Immature natural killer cell (primary cell): Measurements from ENCODE around the gene PPM1H. TPM values are rescaled to one million over a fixed set of nuclear protein-coding genes. Genes with fewer than 3 reads are reported as not detected.
"Not testable (repeated sequence)": the region's sequence is repeated elsewhere in the genome, so short reads cannot be mapped to it uniquely, and the experiment has no call there.

Source experiments
- DNase-seq, 3 donors: peaks; one replicate each; pipeline ENCODE4 v3.0.0; 2022; ENCODE audit warnings: mixed read lengths in 1 of 3
- H3K27ac Mint-ChIP-seq, 6 donors: one replicate each; pipeline ENCODE4 v1.8.0; 2020; ENCODE audit warnings: mixed read lengths in 6 of 6, mild to moderate bottlenecking in 5 of 6, inconsistent platforms in 4 of 6, moderate library complexity in 3 of 6
- H3K27me3 Mint-ChIP-seq, 3 donors: one replicate each; pipeline ENCODE4 v1.8.0; 2020 to 2021; ENCODE audit warnings: low read depth in 3 of 3, mild to moderate bottlenecking in 3 of 3, mixed read lengths in 3 of 3, moderate library complexity in 3 of 3, inconsistent platforms in 1 of 3
- H3K36me3 Mint-ChIP-seq, 3 donors: one replicate each; pipeline ENCODE4 v1.8.0; 2020; ENCODE audit warnings: mixed read lengths in 3 of 3, inconsistent platforms in 2 of 3, mild to moderate bottlenecking in 2 of 3
- H3K4me1 Mint-ChIP-seq, 2 donors: one replicate each; pipeline ENCODE4 v1.8.0; 2020; ENCODE audit warnings: inconsistent platforms in 2 of 2, mild to moderate bottlenecking in 2 of 2, mixed read lengths in 2 of 2, moderate library complexity in 1 of 2
- H3K4me3 Mint-ChIP-seq, 5 donors: one replicate each; pipeline ENCODE4 v1.8.0; 2020; ENCODE audit warnings: mild to moderate bottlenecking in 5 of 5, mixed read lengths in 5 of 5, inconsistent platforms in 3 of 5, moderate library complexity in 3 of 5
- H3K9me3 Mint-ChIP-seq, 6 donors: one replicate each; pipeline ENCODE4 v1.8.0; 2020; ENCODE audit warnings: mild to moderate bottlenecking in 6 of 6, mixed read lengths in 6 of 6, inconsistent platforms in 4 of 6, moderate library complexity in 3 of 6
- polyA plus RNA-seq, 3 donors: library from polyadenylated mRNA; unstranded; fragments of 300-500 nt; fragmentation: Illumina TruSeq; gene quantifications; one replicate each; pipeline ENCODE4 v1.2.3, GENCODE V29; 2021

Gene PPM1H
- polyA plus RNA-seq, 3 donors from 2014 or later: 0.50 TPM; not detected in 2

GRCh38 chr12:62963486-62964041, 28.6 kb upstream of the PPM1H start:
- Mint-ChIP-seq H3K4me3 (no peak overlapping the region), H3K36me3 (no peaks in the 10 kb centered on the region), H3K27me3 (peaks cover 0 to 3% (median 0%) of the 10 kb centered on the region in 3 donors), H3K4me1 (no peaks in the 10 kb centered on the region), H3K9me3 (peaks cover 0 to 12% (median 0%) of the 10 kb centered on the region in 6 donors), H3K27ac (no peak overlapping the region)
- DNase-seq: no peak

- H3K4me1 Mint-ChIP-seq: no peaks in the 10 kb centered on the region
- peaks cover 0 to 10% (median 0%) of the 10 kb centered on the region in 6 donors for H3K9me3 Mint-ChIP-seq
- no peaks in the 10 kb centered on the region for H3K36me3 Mint-ChIP-seq
- DNase-seq: no peak
- H3K4me3 Mint-ChIP-seq: no peak overlapping the region
- H3K27me3 Mint-ChIP-seq: peaks cover 0 to 6% (median 0%) of the 10 kb centered on the region in 3 donors
- H3K27ac Mint-ChIP-seq: no peak overlapping the region
These were observed 25.4 kb upstream of the PPM1H start for GRCh38 chr12:62960324-62960723.

GRCh38 chr12:62959745-62960144, 24.8 kb upstream of the PPM1H start:
- Mint-ChIP-seq H3K36me3 (no peaks in the 10 kb centered on the region), H3K4me3 (no peak overlapping the region), H3K9me3 (peaks cover 0 to 8% (median 0%) of the 10 kb centered on the region in 6 donors), H3K4me1 (no peaks in the 10 kb centered on the region), H3K27ac (no peak overlapping the region), H3K27me3 (peaks cover 0 to 4% (median 0%) of the 10 kb centered on the region in 3 donors)
- DNase-seq: no peak

- Mint-ChIP-seq H3K9me3 (no peaks in the 10 kb centered on the region), H3K27ac (no peak overlapping the region), H3K36me3 (no peaks in the 10 kb centered on the region), H3K27me3 (peaks cover 0 to 4% (median 0%) of the 10 kb centered on the region in 3 donors), H3K4me3 (no peak overlapping the region), H3K4me1 (no peaks in the 10 kb centered on the region)
- no peak for DNase-seq
These were observed 22.4 kb upstream of the PPM1H start for GRCh38 chr12:62957233-62957953.

- Mint-ChIP-seq H3K4me1 (no peaks in the 10 kb centered on the region), H3K9me3 (peaks cover 0 to under 1% (median 0%) of the 10 kb centered on the region in 6 donors), H3K4me3 (no peak overlapping the region), H3K36me3 (no peaks in the 10 kb centered on the region), H3K27ac (no peak overlapping the region), H3K27me3 (peaks cover 0 to 4% (median 0%) of the 10 kb centered on the region in 3 donors)
- no peak for DNase-seq
These were observed 20.7 kb upstream of the PPM1H start for GRCh38 chr12:62955678-62956077.

GRCh38 chr12:62950317-62950716, 15.4 kb upstream of the PPM1H start:
- H3K4me1 Mint-ChIP-seq: no peaks in the 10 kb centered on the region
- no peak overlapping the region for H3K27ac Mint-ChIP-seq
- DNase-seq: no peak
- no peaks in the 10 kb centered on the region for H3K36me3 Mint-ChIP-seq
- no peak overlapping the region for H3K4me3 Mint-ChIP-seq
- H3K9me3 Mint-ChIP-seq: peaks cover 0 to 8% (median 0%) of the 10 kb centered on the region in 6 donors
- no peaks in the 10 kb centered on the region for H3K27me3 Mint-ChIP-seq

GRCh38 chr12:62948123-62948522, 13.2 kb upstream of the PPM1H start:
- DNase-seq: no peak
- H3K9me3 Mint-ChIP-seq: peaks cover 0 to 8% (median 1%) of the 10 kb centered on the region in 6 donors
- peaks cover 0 to 6% (median 2%) of the 10 kb centered on the region in 3 donors for H3K27me3 Mint-ChIP-seq
- H3K4me3 Mint-ChIP-seq: no peak overlapping the region
- H3K27ac Mint-ChIP-seq: no peak overlapping the region
- H3K4me1 Mint-ChIP-seq: no peaks in the 10 kb centered on the region
- H3K36me3 Mint-ChIP-seq: no peaks in the 10 kb centered on the region

GRCh38 chr12:62947364-62947763, 12.4 kb upstream of the PPM1H start:
- Mint-ChIP-seq H3K27ac (no peak overlapping the region), H3K27me3 (peaks cover 0 to 6% (median 2%) of the 10 kb centered on the region in 3 donors)
- no peak for DNase-seq

GRCh38 chr12:62943779-62944395, 8.9 kb upstream of the PPM1H start:
- Mint-ChIP-seq H3K4me3 (no peak overlapping the region), H3K27ac (no peak overlapping the region), H3K4me1 (no peaks in the 10 kb centered on the region)

More at GRCh38 chr12:62947364-62947763, 12.4 kb upstream of the PPM1H start:
- peaks cover 0 to 8% (median 1%) of the 10 kb centered on the region in 6 donors for H3K9me3 Mint-ChIP-seq
- H3K4me1 Mint-ChIP-seq: no peaks in the 10 kb centered on the region
- no peak overlapping the region for H3K4me3 Mint-ChIP-seq
- H3K36me3 Mint-ChIP-seq: no peaks in the 10 kb centered on the region

GRCh38 chr12:62942316-62942715, 7.4 kb upstream of the PPM1H start:
- DNase-seq, H3K4me1 Mint-ChIP-seq, H3K27me3 Mint-ChIP-seq, H3K27ac Mint-ChIP-seq, H3K36me3 Mint-ChIP-seq, H3K9me3 Mint-ChIP-seq, H3K4me3 Mint-ChIP-seq: not testable (repeated sequence)

More at GRCh38 chr12:62943779-62944395, 8.9 kb upstream of the PPM1H start:
- Mint-ChIP-seq H3K9me3 (peaks cover 0 to 4% (median 2%) of the 10 kb centered on the region in 6 donors), H3K36me3 (no peaks in the 10 kb centered on the region), H3K27me3 (peaks cover 0 to 6% (median 2%) of the 10 kb centered on the region in 3 donors)
- no peak for DNase-seq

- Mint-ChIP-seq H3K4me3 (peak overlapping the region; percentile 77 to 85 (median 83)), H3K27ac (no peak overlapping the region), H3K4me1 (peaks cover 10 to 13% of the 10 kb centered on the region in 2 donors), H3K36me3 (no peaks in the 10 kb centered on the region), H3K27me3 (peaks cover 9 to 24% (median 11%) of the 10 kb centered on the region in 3 donors), H3K9me3 (peaks cover 0 to 2% (median under 1%) of the 10 kb centered on the region in 6 donors)
- peak in 1 of 3 donors; percentile 1 for DNase-seq
These were observed 631 bp downstream of the PPM1H start for GRCh38 chr12:62934239-62934798.

GRCh38 chr12:62933602-62934238, 1.2 kb downstream of the PPM1H start:
- H3K36me3 Mint-ChIP-seq: no peaks in the 10 kb centered on the region
- peak overlapping the region; percentile 77 to 85 (median 83) for H3K4me3 Mint-ChIP-seq
- DNase-seq: no peak
- H3K27me3 Mint-ChIP-seq: peaks cover 9 to 24% (median 11%) of the 10 kb centered on the region in 3 donors
- H3K27ac Mint-ChIP-seq: no peak overlapping the region
- peaks cover 10 to 13% of the 10 kb centered on the region in 2 donors for H3K4me1 Mint-ChIP-seq
- H3K9me3 Mint-ChIP-seq: peaks cover 0 to 2% (median 0%) of the 10 kb centered on the region in 6 donors

GRCh38 chr12:62933220-62933601, 1.7 kb downstream of the PPM1H start:
- peak overlapping the region in 4 of 5 donors; percentile 80 to 85 (median 84) for H3K4me3 Mint-ChIP-seq
- peaks cover 9 to 24% (median 11%) of the 10 kb centered on the region in 3 donors for H3K27me3 Mint-ChIP-seq
- peaks cover 0 to 2% (median 0%) of the 10 kb centered on the region in 6 donors for H3K9me3 Mint-ChIP-seq
- H3K4me1 Mint-ChIP-seq: peaks cover 10 to 13% of the 10 kb centered on the region in 2 donors
- DNase-seq: no peak
- H3K27ac Mint-ChIP-seq: no peak overlapping the region
- no peaks in the 10 kb centered on the region for H3K36me3 Mint-ChIP-seq
